Measurements from ENCODE around the gene EEPD1.

GRCh38 chr7:36336390-36336789 is 183.3 kb downstream of the EEPD1 start:
- no peak for TF ChIP-seq YY1 (IDR thresholded peaks at IDR 0.05; ENCODE audit: insufficient read depth, insufficient read length)
- TF ChIP-seq SUZ12 (IDR thresholded peaks at IDR 0.05; ENCODE audit: extremely low read depth, insufficient read depth, insufficient read length): no peak
